HG03342 (cell line): ENCODE results near the gene FBXL12.
A peak's percentile ranks its signal among the peaks of the same experiment; 100 is the strongest.
"Not testable (repeated sequence)": the region's sequence is repeated elsewhere in the genome, so short reads cannot be mapped to it uniquely, and the experiment has no call there.

ENCODE experiments used
- ATAC-seq: cut with Tn5 transposase; IDR thresholded peaks from one replicate; pipeline ENCODE4 v1.9.1; 2021; ENCODE audit warnings: mild to moderate bottlenecking, moderate library complexity; ENCODE audit not compliant: unreplicated experiment

The FBXL12 gene

GRCh38 chr19:9842834-9843625 lies 24.2 kb upstream of the FBXL12 start:
- no peak for ATAC-seq

DNA sequence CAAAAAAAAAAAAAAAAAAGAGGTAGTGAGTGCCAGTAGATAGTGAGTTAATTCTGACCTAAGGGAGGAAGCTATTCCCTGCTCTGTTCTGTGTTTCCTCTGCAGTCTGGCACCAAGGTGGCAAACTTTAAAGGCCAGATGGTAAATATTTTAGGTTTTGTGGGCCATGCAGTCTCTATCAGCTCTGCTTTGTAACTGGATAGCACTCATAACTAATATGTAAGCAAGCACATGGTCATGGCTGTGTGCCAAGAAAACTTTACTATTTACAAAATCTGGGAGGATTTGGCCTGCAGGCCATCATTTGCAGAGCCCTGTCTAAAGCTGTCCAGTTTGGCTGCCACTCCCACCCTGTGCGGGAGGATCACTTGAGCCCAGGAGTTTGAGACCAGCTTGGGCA lies 20.5 kb upstream of the FBXL12 start:
- ATAC-seq, result no peak

- no peak for ATAC-seq
Observed at GRCh38 chr19:9838324-9838723, 19.4 kb upstream of the FBXL12 start.

GRCh38 chr19:9836021-9836420 lies 17.1 kb upstream of the FBXL12 start:
- ATAC-seq, result no peak

- peak; percentile 11 for ATAC-seq
Observed at GRCh38 chr19:9835507-9835949, 16.6 kb upstream of the FBXL12 start.

DNA sequence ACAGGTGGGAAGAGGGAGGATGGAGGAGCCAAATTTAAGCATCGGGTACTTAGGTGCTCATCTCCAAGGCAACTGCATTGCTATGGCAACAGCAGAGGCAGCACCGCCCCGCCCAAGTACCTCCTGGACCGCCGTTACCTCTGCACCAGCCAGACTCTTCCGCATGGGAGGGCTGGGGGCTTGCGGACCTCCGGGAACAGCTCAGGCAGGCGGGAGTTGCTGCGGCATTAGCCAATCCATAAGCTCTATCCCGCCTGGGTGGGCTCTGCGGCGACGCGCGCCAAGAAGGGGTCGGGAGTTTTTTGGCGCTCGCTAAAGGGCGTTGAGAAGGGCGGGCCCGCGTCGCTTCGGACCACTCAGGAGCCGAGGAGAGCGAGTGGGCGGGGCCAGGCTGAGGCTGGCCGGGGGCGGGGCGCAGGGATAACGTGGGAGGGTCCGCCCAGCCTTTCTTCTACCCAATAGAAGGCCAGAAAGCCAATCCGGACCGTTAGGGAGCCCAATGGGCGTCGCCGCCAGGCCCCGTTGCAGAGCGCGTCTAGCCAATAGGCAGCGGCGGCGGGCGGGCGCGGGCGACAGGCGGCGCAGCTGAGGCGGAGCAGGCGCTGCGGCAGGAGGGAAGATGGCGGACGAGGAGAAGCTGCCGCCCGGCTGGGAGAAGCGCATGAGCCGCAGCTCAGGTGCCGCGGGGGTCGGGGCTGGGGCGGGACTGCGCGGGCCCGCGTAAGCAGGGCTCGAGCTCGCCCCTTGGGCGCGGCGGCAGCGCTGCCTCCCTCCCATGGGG lies 16.0 kb upstream of the FBXL12 start, which contains the start of gene PIN1:
Gene PIN1 (plus strand): TSS at position 593 of the 781 bp plus-strand sequence. CDS start 27 bp downstream, at position 620.
- ATAC-seq, result peak; percentile 92

DNA sequence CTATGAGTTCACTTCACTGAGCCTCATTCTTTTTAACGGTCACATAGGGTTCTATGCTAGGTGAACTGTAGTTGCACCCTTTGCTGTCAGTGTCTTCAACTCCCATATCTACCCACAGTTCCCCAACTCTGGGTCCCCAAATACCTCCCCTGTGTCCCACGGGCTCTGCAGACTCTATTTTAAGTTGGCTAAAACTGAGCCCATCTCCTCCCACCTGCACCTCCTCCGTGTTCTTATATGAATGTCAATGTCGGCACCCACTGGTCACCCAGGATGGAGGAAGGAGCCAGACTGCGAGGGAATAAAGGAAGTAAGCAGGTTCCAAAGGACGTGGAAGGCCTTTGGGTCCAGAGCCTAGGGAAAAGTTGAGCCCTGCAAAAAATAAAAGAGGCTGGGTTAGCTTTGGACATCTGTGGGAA lies 15.4 kb upstream of the FBXL12 start:
- ATAC-seq, result no peak

- ATAC-seq, result no peak
Observed at GRCh38 chr19:9828551-9829063, 9.7 kb upstream of the FBXL12 start.

GRCh38 chr19:9827289-9828238 lies 8.7 kb upstream of the FBXL12 start, which contains the start of gene UBL5:
UBL5 (plus strand) TSS chr19:9827918; CDS start chr19:9828338, 420 bp downstream.
- peak; percentile 84 for ATAC-seq

- no peak for ATAC-seq
Observed at GRCh38 chr19:9823816-9824215, 4.9 kb upstream of the FBXL12 start.

DNA sequence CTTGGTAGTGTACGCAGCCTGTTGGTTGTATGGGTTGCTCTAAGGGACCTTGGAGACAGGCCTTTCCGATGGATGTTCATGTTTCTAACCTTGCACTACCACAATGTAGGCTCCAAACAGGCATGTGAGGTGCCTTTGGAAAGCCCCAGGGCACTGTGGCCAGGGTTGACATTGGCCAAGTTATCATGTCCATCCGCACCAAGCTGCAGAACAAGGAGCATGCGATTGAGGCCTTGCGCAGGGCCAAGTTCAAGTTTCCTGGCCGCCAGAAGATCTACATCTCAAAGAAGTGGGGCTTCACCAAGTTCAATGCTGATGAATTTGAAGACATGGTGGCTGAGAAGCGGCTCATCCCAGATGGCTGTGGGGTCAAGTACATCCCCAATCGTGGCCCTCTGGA lies 1.2 kb upstream of the FBXL12 start:
- ATAC-seq, result not testable (repeated sequence)

GRCh38 chr19:9819596-9819909 lies 674 bp upstream of the FBXL12 start:
- no peak for ATAC-seq

DNA sequence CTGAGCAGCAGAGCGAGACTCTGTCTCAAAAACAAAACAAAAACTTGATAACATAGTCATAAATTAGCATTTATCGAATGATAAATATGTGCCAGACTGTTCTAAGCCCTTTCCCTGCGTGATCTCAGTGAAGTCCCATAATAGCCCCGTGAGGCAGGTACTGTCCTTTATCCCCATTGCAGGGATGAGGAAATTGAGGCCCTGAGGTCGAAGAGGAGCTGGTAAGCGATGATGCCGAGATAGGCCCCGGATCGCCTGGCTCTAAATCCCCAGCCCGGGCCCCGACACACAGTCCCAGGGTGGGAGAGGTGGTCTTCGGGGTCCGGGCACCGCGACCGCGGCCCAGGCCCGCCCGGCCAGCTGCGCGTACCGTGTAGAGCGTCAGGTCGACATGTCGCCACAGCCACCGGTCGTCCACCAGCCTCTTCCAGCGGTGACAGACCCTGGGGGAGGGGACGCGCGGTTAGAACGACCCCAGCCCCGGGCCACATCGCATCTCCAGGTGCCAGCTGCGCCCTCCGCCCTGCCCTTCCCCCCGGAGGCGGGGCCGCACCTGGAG lies 625 bp downstream of the FBXL12 start:
- ATAC-seq, result no peak

DNA sequence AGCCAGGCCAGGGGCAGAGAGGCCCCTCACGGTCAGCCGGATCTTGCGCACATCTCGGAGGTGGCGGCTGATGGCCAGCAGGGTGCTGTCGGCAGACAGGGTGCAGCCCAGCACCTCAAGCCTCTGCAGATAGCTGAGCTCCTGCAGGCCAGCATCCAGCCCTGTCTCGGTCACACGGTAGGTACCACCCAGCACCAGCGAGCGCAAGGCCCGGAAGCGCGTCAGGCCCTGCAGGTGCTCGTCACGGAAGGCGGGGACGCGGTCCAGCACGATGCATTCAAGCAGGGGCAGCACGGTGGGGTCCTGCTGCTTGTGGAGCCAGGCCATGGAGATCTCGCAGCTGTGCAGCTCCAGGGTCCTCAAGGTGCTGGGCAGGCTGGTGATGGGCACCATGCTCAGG lies 7.7 kb downstream of the FBXL12 start:
- ATAC-seq, result no peak

- ATAC-seq, result no peak
Observed at GRCh38 chr19:9808855-9809824, 9.7 kb downstream of the FBXL12 start.

DNA sequence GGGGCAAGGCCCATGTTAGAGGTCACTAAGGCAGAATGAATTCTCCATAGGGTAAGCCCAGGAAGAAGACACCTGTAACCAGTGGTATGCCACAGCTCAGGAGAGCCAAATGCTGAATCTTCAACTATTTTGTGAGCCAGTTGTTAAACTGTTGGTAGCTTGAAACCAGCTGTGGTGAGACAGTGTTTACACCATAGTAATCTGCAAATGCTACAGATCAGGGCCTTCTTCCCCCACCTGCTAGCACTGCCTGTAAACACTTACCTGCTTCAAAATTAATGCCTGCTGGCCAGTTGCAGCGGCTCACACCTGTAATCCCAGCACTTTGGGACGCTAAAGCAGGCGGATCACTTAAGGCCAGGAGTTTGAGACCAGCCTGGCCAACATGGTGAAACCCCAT lies 12.1 kb downstream of the FBXL12 start:
- ATAC-seq, result no peak

DNA sequence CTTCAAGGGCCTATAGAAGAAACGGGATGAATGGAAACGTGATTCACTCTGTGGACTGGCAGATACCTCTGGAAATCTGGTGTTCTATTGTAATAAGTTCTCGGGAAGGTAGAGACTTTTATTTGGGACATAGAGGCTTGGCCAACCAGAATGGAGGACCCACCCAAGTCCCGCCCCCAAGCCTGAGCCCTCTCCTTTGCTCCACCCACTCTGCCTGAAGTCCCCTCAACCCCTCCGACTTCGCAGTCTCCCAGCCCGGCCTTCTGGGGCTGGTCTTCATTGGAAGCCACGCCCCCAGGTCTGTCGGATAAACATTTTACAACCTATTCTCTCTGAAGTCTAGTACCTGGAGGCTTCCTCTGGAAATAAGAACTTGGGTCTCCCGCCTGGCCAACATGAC lies 16.9 kb downstream of the FBXL12 start:
- no peak for ATAC-seq

GRCh38 chr19:9799162-9799561 lies 19.7 kb downstream of the FBXL12 start:
- ATAC-seq, result no peak

- no peak for ATAC-seq
Observed at GRCh38 chr19:9797871-9798270, 21.0 kb downstream of the FBXL12 start.
